ENCODE results near the gene NT5C2.

- no peak for TF ChIP-seq CTCF (IDR thresholded peaks at IDR 0.05)
- TF ChIP-seq POLR2A (IDR thresholded peaks at IDR 0.05), result no peak
Observed at GRCh38 chr10:103117247-103117646, 75.8 kb downstream of the NT5C2 start.
